ENCODE data around the gene TDRKH.
A peak's percentile ranks its signal among the peaks of the same experiment; 100 is the strongest.

The TDRKH gene, protein sequence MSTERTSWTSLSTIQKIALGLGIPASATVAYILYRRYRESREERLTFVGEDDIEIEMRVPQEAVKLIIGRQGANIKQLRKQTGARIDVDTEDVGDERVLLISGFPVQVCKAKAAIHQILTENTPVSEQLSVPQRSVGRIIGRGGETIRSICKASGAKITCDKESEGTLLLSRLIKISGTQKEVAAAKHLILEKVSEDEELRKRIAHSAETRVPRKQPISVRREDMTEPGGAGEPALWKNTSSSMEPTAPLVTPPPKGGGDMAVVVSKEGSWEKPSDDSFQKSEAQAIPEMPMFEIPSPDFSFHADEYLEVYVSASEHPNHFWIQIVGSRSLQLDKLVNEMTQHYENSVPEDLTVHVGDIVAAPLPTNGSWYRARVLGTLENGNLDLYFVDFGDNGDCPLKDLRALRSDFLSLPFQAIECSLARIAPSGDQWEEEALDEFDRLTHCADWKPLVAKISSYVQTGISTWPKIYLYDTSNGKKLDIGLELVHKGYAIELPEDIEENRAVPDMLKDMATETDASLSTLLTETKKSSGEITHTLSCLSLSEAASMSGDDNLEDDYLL

DNA sequence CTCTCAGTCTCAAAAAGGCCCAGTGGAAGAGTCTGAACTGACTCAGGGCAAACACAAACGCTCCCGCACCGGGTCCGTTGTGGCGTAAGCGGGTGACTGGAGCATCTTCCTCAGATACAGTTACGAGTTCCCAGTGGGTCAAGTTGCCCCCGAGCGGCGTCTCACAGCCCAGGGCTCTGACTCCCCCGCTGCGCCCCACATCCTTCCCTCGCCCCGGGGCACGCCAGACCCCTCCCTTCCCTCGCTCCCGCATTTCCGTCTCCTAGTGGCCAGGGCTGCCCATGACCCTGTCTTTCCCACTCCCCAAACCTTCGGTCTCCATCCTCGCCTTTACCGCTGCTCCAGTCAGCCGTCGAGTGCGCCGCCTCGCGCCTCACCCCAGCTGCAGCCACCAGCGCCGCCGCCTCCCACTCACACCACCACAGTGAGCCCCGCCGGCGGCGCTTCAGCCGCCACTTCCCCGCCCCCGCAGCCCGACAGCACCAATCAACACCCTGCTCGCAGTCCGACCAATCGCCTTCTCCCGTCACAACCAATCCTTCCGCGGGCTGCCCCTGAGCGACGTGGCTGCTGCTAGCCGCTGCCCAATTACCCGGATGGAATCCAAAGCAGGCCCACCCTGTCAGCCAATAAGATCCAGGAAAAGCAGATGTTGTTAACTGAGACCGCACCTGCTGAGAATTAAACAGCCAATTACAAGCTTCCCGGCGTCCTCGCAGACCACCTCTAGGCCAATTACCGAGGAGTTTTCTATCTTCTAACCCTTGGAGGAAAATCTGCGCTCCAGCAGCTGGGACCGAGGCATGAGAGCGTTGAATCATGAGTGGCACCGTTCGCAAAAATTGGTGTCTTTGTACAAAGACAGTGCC is at the start of gene TDRKH:
Gene TDRKH, minus strand, starts transcription at position 430 of the 869 bp plus-strand sequence. CDS start 7,478 bp downstream, outside the sequence.
- DNase-seq, result peak; percentile 98 to 99

DNA sequence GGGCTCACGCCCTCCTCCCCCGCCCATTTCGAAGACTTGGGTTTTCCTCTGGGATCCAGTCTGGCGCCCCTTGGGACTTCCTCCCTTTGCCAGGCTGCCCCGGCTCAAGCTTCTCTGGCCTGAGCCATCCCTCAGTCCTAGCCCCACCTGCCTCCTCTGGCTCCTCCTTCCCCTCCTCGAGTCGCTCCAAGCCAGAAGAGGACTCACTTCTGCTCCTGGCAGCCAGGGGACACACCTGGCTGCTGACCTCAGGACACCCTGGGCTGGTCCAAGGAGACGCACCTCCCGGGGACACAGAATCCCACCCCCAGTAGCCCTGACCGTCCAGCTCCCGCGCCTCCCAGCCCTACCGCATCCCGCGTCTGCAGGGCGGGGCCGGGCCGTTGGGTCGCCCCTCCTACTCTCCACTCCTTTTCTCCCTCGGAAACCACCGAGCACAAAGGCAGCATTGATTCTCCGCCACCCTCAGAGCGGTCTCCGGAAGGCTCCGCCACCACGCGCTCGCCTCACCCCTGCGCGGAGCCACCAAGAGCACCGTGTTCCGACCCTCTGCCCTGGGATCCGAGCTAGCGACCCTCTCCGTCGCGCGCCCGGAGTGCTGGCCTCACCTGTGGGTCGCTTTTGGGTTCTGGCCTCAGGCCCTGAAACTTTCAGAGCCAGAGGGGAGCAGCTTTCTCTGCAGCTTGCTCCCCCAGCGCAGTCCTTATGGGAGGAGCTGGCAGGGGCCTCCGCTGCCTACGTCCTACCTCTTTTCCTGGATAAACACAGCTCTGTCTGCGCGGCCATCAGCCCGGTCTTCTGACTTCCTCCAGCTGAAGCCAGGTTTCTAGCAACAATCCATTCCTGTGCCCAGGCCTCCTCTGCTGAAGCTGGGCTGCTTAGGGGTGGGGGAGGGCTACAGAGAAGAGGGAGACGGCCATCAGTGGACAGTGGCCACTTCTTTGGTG is 49.4 kb upstream of the TDRKH start, which contains the start of gene C2CD4D:
Gene C2CD4D, minus strand, starts transcription at position 364 of the 947 bp plus-strand sequence. CDS start 831 bp downstream, outside the sequence.
- DNase-seq, result peak; percentile 63 to 64

DNA sequence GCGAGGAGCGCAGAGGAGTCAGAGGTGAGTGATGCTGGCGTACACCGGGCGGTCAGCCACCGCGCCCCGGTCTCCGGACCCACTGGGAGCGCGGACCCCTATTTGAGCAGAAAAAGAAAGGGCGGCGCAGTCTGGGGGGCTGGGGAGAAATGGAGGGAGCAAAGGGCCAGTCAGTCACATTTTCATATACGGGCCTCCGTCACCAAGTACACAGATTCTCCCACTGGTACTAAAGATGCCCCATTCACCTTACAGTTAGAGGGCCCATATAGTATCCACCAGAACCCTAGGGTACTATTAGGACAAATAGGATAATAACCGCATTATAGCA is 48.7 kb upstream of the TDRKH start:
- DNase-seq, result no peak

DNA sequence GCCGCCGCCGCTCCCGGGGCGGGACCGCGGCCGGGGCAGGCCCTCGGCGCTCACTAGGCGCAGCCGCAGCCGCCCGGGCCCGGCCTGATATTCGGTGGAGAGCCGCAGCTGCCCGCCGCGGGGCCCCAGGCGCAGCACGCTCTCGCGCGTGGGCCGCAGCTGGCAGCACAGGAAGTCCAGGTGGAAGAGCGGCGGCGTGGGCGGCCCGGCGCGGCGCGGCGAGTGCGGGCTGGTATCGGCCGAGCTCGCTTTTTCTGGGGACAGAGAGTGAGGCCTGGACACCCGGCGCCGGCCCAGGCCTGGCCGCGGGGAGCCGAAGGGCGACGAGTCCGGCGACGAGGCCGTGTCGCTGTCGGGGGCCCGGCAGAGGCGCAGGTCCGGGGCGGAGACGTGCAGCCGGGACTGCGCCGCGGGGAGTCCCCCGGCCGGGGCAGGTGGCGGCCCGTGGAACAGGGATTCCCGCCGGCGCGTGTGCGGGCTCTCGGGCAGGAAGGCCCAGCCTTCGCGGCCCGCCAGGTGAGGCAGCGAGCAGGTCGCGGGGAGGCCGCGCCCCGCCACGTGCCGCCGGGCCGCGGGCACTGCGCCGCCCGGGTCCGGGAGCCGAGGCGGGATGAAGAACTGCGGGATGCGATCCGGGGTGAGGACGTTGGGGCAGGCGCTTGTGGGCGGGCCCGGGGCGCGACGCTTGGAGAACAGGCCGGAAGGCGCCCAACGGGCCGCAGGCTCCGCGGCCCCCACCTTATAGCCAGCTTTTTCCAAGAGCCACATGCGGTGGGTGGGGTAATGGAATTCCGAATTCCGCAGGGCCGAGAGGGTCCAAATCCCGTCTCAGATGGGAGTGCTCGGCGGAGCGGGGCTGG is 48.2 kb upstream of the TDRKH start:
- DNase-seq, result no peak

DNA sequence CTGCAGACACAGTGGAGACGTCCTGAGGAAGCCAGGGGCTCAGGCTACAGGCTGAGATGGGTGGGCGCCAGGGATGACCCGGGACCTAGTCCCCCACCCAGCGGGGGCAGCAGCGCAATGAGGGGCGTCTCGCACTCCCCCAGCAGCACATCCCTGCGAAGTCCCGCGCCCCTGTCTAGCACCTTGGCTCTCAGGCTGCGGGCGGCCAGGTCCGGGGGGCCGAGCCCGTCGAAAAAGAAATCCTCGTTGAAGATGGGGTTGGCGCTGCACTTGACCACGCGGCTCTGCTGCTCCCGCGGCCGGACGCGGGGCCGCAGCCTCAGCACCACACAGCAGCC is 47.6 kb upstream of the TDRKH start:
- DNase-seq, result no peak

DNA sequence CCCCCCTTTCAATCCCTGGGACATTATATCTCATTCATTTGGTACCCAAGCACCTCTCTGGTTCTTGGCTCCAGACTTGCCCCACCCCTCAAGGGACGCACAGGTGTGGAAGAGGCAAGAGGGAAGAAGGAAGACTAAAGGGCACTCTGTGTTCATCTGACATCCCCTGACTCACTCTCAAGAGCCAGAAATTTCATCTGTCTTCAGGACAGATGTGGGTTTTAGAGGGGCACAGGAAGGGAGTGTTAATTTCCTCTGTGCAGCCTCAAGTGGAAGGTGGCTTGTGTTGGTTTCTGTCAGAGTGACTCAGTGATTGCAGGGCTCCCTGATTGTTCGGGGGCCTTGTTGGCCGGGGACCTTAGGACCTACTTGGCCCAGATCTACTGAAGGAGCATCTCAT is 46.9 kb upstream of the TDRKH start:
- no peak for DNase-seq

DNA sequence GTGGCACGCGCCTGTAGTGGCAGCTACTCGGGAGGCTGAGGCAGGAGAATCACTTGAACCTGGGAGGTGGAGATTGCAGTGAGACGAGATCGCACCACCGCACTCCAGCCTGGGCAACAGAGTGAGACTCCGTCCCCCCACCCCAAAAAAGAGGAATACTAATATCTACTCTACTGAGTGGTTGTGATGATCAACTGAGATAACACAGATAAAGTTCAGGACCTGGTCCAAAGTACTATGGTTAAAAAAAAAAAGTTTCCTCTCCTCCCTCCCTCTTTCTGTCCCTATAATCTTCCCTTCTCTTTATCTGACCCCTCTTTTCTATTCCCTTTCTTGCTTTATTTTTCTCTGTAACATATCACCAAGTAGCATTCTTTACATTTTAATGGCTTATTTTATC is 45.3 kb upstream of the TDRKH start:
- DNase-seq, result no peak

DNA sequence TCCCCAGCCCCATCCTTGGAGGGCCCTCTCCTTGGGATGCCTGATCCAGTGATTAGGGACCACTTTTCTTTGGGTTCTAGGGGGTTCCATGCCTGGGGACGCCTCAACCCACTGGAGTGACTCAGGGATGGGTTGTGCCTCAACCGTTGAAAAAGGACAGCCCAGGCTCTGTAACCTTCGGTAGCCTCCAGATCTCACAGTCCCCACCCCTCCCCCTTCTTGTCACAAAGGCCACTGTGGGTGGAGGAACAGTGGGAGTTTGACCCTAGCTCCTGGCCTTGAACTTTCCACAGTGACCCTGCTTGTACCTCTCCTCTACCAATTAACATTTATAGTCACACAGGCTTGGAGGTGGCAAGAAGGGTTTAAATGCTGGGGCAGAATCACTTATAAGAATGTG is 43.9 kb upstream of the TDRKH start:
- no peak for DNase-seq

DNA sequence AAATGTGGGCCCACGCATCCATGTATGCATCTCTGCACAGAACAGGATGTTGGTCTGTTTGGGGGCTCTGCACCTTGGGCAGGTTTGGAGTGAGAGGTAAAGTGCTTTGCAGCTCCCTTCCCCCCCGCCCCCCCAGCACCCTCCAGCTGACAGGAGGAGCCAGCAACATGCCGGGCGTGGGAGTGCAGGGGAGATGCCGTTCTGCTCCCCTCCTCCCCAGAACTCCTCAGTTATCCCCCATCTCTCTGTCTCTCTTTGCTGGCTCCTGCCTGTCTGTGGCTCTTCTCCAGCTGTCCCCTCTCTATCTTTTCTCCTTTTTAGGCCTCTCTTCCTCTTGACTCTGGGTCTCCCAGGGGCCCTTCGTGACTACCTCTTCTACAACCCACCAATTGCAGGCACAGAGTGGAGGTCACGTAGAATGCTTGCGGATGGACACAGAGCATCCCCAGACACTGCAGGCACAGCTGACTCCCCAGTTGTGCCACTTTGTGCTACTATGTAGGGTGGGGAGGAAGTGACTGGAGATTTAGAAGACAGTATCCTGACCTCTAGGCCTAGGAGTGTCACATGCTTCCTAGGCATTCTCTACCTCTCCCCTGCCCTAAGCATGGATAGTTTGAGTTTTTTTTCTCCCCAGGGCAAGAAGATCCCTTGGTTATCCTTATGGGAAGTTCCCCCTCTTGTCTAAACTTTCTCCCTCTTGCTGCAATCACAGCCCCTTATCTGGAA is 43.0 kb upstream of the TDRKH start:
- no peak for DNase-seq

DNA sequence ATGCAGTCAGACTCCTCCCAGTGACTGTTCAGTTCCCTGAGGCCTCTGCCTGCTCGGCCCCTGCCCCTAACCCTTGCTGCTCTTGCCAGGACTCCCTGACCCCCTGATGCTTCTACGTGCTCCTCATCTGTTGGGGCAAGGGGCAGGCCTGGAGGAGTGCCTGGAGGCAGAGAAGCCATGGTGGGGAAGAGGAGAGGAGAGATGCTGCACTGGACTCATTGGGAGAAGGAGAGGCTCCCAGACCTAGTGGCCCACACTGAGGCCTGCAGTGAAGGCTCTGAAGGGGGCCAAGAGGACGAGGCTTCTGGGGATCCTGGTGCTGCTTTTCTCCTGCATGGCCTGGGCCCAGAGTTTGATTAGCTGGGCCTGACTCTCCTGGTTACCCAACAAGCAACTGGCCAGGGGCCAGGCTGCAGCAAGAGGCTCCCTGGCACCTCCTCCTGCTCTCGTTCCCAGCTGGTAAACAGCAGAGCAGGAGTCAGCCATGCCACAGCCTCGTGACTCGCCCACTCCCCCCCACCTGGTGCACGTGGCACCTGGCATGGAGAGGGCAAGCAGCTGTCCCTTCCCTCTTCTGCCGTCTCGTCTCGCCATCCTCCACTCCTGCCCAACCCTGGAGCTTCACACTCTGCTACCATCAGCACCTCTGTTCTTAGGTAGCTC is 42.1 kb upstream of the TDRKH start:
- no peak for DNase-seq

DNA sequence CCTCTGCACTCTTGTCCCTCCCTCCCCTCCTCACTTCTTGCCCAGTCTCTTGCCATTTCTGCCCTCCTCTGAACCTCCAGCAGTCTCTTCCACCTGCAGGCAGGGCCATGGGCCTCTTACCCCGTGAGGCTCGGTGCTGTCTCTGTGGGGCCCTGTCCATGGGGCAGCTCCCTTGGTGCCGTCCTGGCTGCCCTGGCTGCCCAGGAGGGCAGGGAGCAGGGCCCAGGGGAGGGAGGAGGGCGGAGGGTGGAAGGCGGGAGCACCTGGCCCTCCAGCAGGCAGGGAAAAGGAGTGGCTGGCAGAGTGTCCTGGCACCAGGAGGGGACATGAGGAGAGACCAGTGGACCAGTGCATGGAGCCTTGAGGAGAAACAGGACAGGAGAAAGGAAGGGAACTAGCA is 41.3 kb upstream of the TDRKH start, which contains the start of gene RORC:
Gene RORC, minus strand, starts transcription at position 198 of the 400 bp plus-strand sequence. Its CDS starts 38 bp downstream, at position 160.
- no peak for DNase-seq

DNA sequence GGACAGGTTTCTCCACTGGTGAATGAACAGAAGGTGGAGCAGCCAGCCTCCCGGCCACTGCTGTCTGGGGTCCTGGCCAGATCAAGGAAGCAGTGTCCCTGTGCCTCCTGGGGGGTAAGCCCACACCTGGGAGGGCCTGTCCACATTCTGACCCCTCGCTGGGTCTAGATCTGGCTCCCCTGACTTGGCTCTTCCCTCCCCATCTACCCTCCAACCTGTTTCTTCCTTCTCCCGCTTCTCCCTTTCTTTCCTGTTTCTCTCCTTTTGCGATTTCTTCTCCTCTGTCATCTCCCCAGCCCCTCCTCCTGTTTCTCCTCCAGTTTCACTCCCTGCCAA is 40.9 kb upstream of the TDRKH start:
- no peak for DNase-seq

DNA sequence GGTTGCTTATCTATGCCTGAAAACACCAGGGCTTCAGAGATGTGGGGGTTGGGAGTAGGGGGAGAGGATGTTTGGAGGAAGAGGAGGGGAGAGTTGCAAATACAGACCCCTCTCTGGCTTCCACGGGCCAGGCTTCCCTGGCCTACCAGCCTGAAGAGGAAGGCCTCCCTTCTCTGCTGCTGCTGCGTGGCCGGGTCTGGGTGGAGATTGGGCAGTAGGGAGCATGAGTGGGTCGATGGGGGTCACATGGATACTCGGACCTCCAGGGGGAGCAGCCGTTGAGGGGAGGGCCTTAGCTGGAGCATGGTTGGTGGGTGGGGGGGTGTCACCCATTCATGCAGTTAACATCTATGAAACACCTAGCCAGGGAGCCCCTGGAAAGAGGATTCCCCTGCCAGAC is 39.8 kb upstream of the TDRKH start:
- DNase-seq, result no peak

DNA sequence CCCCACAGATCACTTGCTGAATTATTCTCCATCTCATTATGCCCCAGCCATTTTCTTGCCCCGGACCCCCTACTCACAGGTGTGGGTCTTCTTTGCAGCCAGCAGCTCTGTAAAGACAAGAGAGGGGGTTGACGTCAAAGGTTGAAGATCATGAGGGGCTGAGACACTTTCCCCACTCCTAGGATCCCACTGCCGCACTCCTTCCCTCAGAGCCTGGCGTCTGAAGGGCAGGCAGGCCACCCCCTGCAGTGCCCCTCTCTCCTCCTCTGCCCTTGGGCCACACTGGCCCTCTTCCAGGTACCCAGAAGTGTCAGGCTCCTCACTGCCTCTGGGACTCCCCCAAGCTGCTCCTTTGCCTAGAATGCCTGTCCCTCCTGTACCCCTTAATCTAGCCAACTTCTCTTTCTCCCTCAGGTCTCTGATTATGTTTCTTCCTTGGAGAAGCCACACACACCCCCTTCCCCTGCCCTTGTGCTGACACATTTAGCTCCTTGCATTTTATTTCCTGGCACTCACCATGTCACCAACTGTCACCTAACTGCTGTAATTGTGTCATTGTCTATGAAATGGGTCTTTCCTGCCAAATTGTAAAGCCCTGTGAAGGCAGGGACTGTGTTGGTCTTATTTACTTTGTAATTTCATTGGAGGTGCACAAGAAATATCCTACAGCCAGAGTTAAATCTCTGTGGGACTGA is 39.2 kb upstream of the TDRKH start:
- no peak for DNase-seq

DNA sequence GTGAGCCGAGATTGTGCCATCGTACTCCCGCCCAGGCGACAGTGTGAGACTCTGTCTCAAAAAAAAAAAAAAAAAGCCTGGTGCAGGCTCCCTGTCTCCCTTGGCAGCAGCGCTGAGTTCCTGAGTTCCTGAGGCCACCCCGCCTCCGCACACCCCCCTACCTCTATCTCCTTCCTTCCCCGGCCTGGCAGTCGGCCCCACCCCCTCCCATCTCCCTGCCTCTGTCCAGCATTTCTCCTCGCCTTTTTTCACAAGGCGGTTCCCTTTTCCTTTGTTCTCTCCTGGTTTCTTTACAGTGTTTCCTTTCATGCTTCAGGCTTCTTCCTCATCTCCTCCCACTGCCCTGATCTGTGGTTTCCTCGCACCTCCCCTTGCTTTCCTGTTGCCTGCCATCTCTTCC is 38.6 kb upstream of the TDRKH start:
- DNase-seq, result no peak

DNA sequence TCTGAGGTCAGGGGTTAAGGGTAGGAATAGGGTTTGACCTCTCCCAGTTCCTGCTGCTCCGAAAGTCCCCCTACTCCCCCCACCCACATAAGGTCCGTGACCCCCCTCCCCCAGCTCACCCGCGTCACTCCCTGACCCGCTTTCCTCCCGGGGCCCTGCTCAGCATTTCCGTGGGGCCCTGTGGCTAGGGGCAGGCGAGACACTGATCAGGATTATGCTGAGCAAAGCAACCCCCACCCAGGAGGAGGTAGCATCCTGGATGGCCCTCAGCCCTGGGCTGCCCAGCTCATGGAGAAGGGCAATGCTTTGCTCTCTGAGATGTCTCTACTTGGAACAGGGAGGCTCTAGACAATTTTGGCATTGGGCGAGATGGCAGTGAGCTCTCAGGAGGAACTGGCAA is 37.6 kb upstream of the TDRKH start:
- DNase-seq, result no peak

DNA sequence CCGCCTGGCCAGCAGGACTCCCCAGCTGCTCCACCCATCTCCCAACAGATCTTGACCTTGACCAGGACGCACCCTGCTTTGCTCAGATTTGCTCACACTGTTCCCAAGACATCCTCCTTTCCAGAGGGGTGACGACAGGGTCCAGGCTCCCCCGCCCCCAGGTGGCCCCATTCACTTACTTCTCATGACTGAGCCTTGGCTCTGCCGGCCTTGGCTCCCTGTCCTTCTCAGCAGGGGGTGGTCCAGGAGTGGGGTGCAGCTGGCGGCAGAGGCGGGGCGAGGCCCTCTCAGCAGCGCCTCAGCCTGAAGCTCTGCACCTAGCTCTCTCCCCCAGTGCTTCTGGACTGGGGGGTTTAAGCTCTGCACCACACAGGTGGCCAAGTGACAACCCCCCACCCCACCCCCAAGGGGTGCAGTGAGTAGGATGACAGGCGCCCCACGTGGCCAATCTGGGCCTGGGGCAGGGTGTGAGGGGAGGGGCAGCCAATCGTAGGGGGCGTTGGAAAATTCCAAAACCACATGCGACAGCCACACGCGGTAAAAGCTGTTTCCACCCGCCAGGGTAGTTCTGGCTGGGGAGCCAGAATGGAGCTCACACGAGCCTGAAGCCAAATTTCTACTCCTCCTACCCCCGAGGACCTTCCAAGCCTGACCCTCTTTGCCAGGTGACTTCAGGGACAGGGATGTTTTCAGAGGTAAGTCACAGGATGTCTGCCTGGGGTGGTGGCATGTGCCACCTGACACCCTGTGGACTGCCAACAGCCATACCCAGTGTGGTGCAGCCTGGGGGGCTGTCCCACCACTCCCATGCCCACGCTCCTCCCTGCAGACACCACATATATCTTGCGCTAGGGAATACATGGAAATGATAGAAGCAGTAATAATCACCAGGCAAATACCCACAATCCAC is 35.7 kb upstream of the TDRKH start:
- peak; percentile 52 to 60 for DNase-seq

DNA sequence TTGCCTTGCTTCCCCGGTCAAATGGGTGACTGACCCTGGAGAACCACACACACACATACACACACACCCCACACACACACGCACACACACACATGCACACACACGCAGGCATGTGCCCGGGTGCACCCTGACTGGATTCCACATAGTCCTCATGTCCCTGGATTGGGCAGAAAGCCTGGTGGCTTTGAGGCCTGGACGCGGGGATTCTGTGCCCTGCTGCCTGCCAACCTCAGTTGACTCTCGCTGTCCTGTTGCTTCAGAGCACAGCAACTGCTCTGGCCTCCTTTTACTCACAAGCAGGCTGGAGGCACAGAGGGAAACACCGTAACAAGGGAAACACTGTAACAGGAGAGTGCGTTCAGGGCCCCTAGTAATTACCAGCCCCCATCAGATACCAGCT is 34.9 kb upstream of the TDRKH start:
- DNase-seq, result no peak

DNA sequence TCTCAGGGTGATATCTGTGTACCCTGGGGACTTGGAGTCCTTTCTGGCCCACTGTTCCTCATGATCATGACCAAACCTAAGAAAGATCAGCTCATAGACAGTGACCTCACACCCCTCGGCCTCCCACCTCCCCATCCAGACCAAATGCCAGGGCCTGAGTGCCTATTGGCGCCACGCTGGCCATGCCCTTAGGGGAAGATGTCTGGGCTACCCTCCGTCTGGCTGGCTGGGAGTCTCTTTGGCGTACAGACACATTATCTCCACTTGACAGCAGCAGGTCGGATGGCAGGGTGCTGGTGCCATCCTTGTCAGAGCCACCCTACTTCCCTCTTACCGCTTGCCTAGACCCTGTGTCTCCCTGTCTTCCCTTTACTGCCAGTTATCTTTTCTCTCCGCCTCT is 32.9 kb upstream of the TDRKH start:
- no peak for DNase-seq

Data from activated CD4-positive, alpha-beta T cell treated with anti-CD3 and anti-CD28 coated beads, Interleukin-2, amount 50 U/mL, for 4 hours (primary cell).